Pancreas (tissue), 10 donors: Measurements from ENCODE around the gene RBBP8NL. TPM values are rescaled to one million over a fixed set of nuclear protein-coding genes. Genes with fewer than 3 reads are reported as not detected.

ENCODE experiments used
- ATAC-seq, 4 donors: fragments of 200-7000 bp; cut with Tn5 transposase; one replicate each; pipeline versions ENCODE4 v1.8.0 to v1.9.1; 2020; ENCODE audit warnings: mild to moderate bottlenecking in 4 of 4, moderate library complexity in 4 of 4
- DNase-seq, 6 donors: peaks; one replicate each; pipeline ENCODE4 v3.0.0-alpha.2; 2020
- FAIRE-seq: peaks from 2 replicates; lab custom pipeline; 2012; peaks lifted over from hg19 to GRCh38; lab: Jason Lieb, UNC
- H3K27ac ChIP-seq, 4 donors: fragments of 200-600 bp; sonication (generic); 1 replicate in 3 of 4; 2 replicates in 1 of 4; pipeline versions ENCODE4 v1.5.0 to v1.8.0; 2020
- H3K27me3 ChIP-seq, 4 donors: fragments of 200-600 bp; one replicate each; pipeline ENCODE4 v1.8.0; 2021
- H3K36me3 ChIP-seq, 3 donors: fragments of 200-600 bp; sonication (generic) in 1 of 3; one replicate each; pipeline versions ENCODE4 v1.5.0 to v1.8.0; 2020 to 2021
- H3K4me1 ChIP-seq, 3 donors: fragments of 200-600 bp; one replicate each; pipeline ENCODE4 v1.8.0; 2021
- H3K4me3 ChIP-seq, 4 donors: fragments of 200-600 bp; sonication (generic) in 2 of 4; one replicate each; pipeline versions ENCODE4 v1.5.0 to v1.8.0; 2020 to 2021
- H3K9me3 ChIP-seq, 4 donors: fragments of 200-600 bp; one replicate each; pipeline ENCODE4 v1.8.0; 2021
- CTCF ChIP-seq, 4 donors: fragments of 200-600 bp; sonication (generic) in 3 of 4; IDR thresholded peaks; one replicate each; pipeline versions ENCODE4 v1.5.0 to v1.8.0; 2021; ENCODE audit warnings: antibody characterized with exemption in 4 of 4
- WGBS, 2 donors: extraction: QIAGEN DNeasy Blood & Tissue Kit; methylation state at CpG; one replicate each; pipeline ENCODE4 v1.1.7; 2013; 5-methylcytosine and 5-hydroxymethylcytosine counted together
- intact Hi-C, 3 donors: fragments of 100-400 bp; cut with DNase I; formaldehyde crosslinking; loops; one replicate each; pipeline versions ENCODE4 v1.11.1 to v1.14.2; 2022
- polyA plus RNA-seq, 2 donors: library from polyadenylated mRNA; stranded (reverse); fragments of 200-250 nt; gene quantifications; one replicate each; pipeline ENCODE4 v1.2.3, GENCODE V29; 2013
- total RNA-seq, 6 donors: library from RNA; stranded (reverse); fragmentation: NEBNext Ultra II Directional in 4 of 6; extraction: Animal tissue kit (Norgen Biotek cat#: 25700) in 4 of 6; gene quantifications; one replicate each; pipeline versions ENCODE4 v1.2.1 to v1.2.4, GENCODE V29; 2021 to 2023
- donor health status: healthy with polysubstance abuse.
- donor health status: DM: no; HTN: no; CAD: no; lungs with moderate emphysema.
- donor health status: DM: no; HTN: no; CAD: no.
- donor health status: control.
- donor health status: control.
- donor health status: Bipolar disorder and iron deficiency.
- donor health status: DM: yes; HTN: yes; CAD: no.
- donor health status: DM: no; HTN: no; CAD: no.
- donor health status: DM: no; HTN: no; CAD: no.
- donor health status: DM: yes; HTN: yes; CAD: no.

Gene RBBP8NL
- total and polyA plus RNA-seq, 8 donors: 0.66 to 4.8 (median 1.3) TPM

GRCh38 chr20:62362991-62363919, 64.1 kb downstream of the RBBP8NL start:
- peak overlapping the region in 1 of 4 donors; percentile 22 for H3K27ac ChIP-seq
- H3K4me1 ChIP-seq: peaks cover 16 to 18% (median 17%) of the 10 kb centered on the region in 3 donors
- no peaks in the 10 kb centered on the region for H3K9me3 ChIP-seq
- DNase-seq: peak in 5 of 6 donors; percentile 14 to 71 (median 44)
- 76 to 77% methylated on average over 20 of the region's 20 CpGs for WGBS, 2 donors
- no peak overlapping the region for H3K4me3 ChIP-seq
- H3K36me3 ChIP-seq: no peaks in the 10 kb centered on the region
- ATAC-seq: no peak
- FAIRE-seq: no peak
- intact Hi-C loops: no loop called here
- TF ChIP-seq CTCF (IDR thresholded peaks at IDR 0.05): no peak
- no peaks in the 10 kb centered on the region for H3K27me3 ChIP-seq

DNA sequence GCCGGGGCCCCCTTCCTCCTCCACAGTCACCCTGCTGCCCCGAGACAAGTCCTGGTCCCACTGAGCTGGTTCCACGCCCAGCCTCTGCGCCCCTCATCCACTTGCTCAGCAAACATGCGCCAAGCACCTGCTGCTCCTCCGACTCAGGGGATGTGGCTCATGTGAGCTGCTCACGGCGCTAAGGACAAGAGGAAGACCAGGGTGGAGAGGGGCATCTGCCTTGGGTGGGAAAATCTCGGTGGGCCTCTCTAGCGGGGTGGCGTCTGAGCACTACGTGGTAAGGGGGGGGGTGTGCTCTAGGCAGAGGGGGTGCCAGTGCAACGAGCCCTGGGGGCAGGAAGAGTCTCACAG, 64.8 kb downstream of the RBBP8NL start:
- peak overlapping the region in 2 of 4 donors; percentile 53 to 70 for H3K27ac ChIP-seq
- no peak for FAIRE-seq
- DNase-seq: no peak

DNA sequence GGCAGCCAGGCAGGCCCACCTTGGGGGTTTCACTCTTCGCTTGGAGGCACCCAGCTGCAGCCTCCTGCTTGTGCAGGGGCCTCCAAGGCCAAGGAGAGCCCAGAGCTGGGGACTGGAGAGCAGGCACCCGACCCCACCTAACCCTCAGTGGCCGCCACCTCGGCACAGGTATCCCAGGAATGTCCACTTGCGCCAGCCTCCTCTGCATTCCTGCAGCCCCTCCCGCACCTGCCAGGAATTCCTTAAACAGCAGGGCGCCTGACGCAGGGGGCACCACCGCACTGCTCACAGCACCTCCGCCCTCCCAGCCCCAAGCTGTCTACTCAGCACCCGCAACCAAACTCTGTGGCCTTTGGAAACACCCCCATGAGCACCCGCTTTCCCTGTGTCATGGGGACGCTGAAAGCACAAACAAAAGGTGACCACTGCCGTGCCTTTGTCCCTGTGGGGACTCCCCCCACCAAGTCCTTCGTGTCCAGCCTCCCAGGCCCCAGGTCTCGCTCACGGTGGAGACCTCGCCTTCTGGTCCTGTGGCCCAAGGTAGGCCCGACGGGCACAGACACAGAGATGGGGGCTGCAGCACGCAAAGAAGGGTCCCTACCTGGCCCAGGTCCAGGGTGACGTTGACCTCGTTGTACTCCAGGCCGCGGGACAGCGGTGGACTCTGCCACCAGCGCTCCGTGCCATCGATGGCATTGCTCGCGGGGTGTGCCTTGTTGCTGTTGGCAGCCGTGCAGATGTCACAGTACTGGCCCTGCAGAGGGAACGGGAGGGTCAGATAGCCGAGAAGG, 65.3 kb downstream of the RBBP8NL start:
- ATAC-seq: peak in 3 of 4 donors; percentile 47 to 52 (median 51)
- no peak for TF ChIP-seq CTCF (IDR thresholded peaks at IDR 0.05)
- Histone ChIP-seq H3K36me3 (no peaks in the 10 kb centered on the region), H3K27ac (peak overlapping the region; percentile 5 to 70 (median 49)), H3K4me3 (no peak overlapping the region), H3K4me1 (peaks cover 8 to 11% (median 8%) of the 10 kb centered on the region in 3 donors), H3K9me3 (no peaks in the 10 kb centered on the region), H3K27me3 (no peaks in the 10 kb centered on the region)
- whole genome bisulfite sequencing, 2 donors: 71 to 73% methylated on average over 34 of the region's 34 CpGs
- intact Hi-C loops: no loop called here
- DNase-seq: peak; percentile 42 to 89 (median 73)
- no peak for FAIRE-seq

More for the DNA sequence above, 64.8 kb downstream of the RBBP8NL start:
- H3K9me3 ChIP-seq: no peaks in the 10 kb centered on the region
- H3K27me3 ChIP-seq: no peaks in the 10 kb centered on the region
- TF ChIP-seq CTCF (IDR thresholded peaks at IDR 0.05): no peak
- no peak for ATAC-seq
- intact Hi-C loops: no loop called here
- no peaks in the 10 kb centered on the region for H3K36me3 ChIP-seq
- no peak overlapping the region for H3K4me3 ChIP-seq
- WGBS, 2 donors: 79 to 87% methylated on average over 13 of the region's 13 CpGs
- peaks cover 10 to 13% (median 11%) of the 10 kb centered on the region in 3 donors for H3K4me1 ChIP-seq

DNA sequence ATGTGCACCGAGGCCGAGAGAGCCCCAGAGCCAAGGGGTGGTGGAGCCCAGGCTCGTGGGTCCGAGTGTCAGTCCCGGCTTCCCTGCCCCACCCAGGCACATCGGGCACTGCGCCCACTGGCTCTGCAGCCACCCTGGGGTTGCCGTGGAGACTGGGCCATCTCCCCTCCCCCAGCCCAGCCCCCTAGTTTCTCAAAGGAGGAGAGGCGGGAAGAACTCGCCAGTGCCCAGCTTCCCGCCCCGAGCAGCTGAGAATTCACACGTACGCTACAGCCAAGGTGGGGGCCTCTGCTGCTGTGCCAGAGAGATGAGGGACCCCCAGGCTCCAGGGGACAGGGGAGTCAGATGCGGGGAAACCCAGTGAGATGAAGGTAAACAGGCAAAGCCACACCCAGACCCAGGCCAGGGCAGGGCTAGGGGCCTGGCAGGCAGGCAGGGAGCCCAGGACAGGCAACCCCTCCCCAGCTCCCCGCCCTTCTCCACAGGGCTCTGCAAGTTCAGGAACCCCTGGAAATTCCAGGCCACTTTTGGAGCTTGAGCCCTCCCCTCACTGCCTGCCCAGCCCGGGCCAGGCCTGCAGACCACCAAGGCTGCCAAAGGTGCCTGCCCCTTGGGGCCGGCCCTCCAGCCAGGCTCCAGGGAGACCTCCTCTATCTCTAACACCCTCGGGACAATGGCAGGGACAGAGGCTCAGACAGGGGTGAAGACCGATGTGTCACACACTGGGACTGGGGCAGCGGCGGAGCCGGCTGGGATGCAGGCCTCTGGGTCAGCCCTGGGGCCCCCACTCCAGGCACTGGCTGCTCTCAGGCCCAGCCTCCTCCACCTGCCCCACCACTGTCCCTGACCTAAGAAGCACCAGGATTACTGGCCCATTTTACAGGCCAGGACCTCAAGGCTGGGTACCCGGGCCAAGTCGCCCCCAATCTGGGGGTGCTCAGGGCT, 66.2 kb downstream of the RBBP8NL start:
- no peak for TF ChIP-seq CTCF (IDR thresholded peaks at IDR 0.05)
- ATAC-seq: peak in 1 of 4 donors; percentile 43
- 68 to 70% methylated on average over 25 of the region's 25 CpGs for WGBS, 2 donors
- H3K4me3 ChIP-seq: no peak overlapping the region
- peak in 5 of 6 donors; percentile 22 to 70 (median 50) for DNase-seq
- H3K4me1 ChIP-seq: peaks cover 8 to 11% (median 8%) of the 10 kb centered on the region in 3 donors
- intact Hi-C loops: no loop called here
- no peaks in the 10 kb centered on the region for H3K27me3 ChIP-seq
- peak overlapping the region; percentile 41 to 70 (median 49) for H3K27ac ChIP-seq
- no peak for FAIRE-seq
- H3K9me3 ChIP-seq: no peaks in the 10 kb centered on the region
- H3K36me3 ChIP-seq: no peaks in the 10 kb centered on the region

Other genes starting within 250 kb of the RBBP8NL start
- gene MTG2, start 244.5 kb downstream of the RBBP8NL start, total RNA-seq: 10 to 100 TPM in 5 of 6 donors, 1 to 10 TPM in 1; 9.7 to 21.1 (median 13.1) TPM
- 10 to 100 TPM; 36.2 to 55.3 TPM for gene MTG2, start 244.5 kb downstream of the RBBP8NL start, polyA plus RNA-seq
- under 1 TPM in 1 of 6 donors, not detected in 5; 0.08 TPM for gene HRH3, start 207.3 kb downstream of the RBBP8NL start, total RNA-seq
- under 1 TPM; 0.02 to 0.04 TPM for gene HRH3, start 207.3 kb downstream of the RBBP8NL start, polyA plus RNA-seq
- gene OSBPL2, start 189.0 kb downstream of the RBBP8NL start, total RNA-seq: 10 to 100 TPM; 42.4 to 56.8 (median 49.2) TPM
- 10 to 100 TPM; 33.3 to 34.6 TPM for gene OSBPL2, start 189.0 kb downstream of the RBBP8NL start, polyA plus RNA-seq
- 10 to 100 TPM; 33.3 to 76.0 (median 36.5) TPM for gene ADRM1, start 124.5 kb downstream of the RBBP8NL start, total RNA-seq
- 10 to 100 TPM; 61.9 to 74.8 TPM for gene ADRM1, start 124.5 kb downstream of the RBBP8NL start, polyA plus RNA-seq
- gene LAMA5, start 60.2 kb downstream of the RBBP8NL start, total RNA-seq: 10 to 100 TPM; 43.6 to 89.5 (median 59.4) TPM
- gene LAMA5, start 60.2 kb downstream of the RBBP8NL start, polyA plus RNA-seq: 100 to 1,000 TPM; 259 to 344 TPM
- 1,000 to 10,000 TPM in 2 of 6 donors, 100 to 1,000 TPM in 4; 662 to 1,102 (median 850) TPM for gene RPS21, start 40.4 kb downstream of the RBBP8NL start, total RNA-seq
- 1,000 to 10,000 TPM; 2,124 to 2,141 TPM for gene RPS21, start 40.4 kb downstream of the RBBP8NL start, polyA plus RNA-seq
- gene CABLES2, start 20.3 kb downstream of the RBBP8NL start, total RNA-seq: 1 to 10 TPM; 1.4 to 2.3 (median 1.9) TPM
- 1 to 10 TPM; 1.5 to 2.9 TPM for gene CABLES2, start 20.3 kb downstream of the RBBP8NL start, polyA plus RNA-seq
- under 1 TPM in 1 of 6 donors, not detected in 5; 0.34 TPM for gene GATA5, start 48.5 kb upstream of the RBBP8NL start, total RNA-seq
- under 1 TPM; 0.02 to 0.15 TPM for gene GATA5, start 48.5 kb upstream of the RBBP8NL start, polyA plus RNA-seq
- gene SLCO4A1, start 215.0 kb upstream of the RBBP8NL start, total RNA-seq: 1 to 10 TPM; 1.2 to 5.1 (median 1.8) TPM
- 10 to 100 TPM in 1 of 2 donors, 1 to 10 TPM in 1; 7.4 to 15.9 TPM for gene SLCO4A1, start 215.0 kb upstream of the RBBP8NL start, polyA plus RNA-seq